MCF 10A (cell line): Measurements from ENCODE around the gene TAF7L. TPM values are rescaled to one million over a fixed set of nuclear protein-coding genes. Genes with fewer than 3 reads are reported as not detected.

Experiments
- BruUV-seq: library from RNA; stranded (reverse); fragments of 400-500 nt; replicated peaks from 2 replicates; lab custom pipeline; 2021; lab: Mats Ljungman, UMichigan
- CTCF ChIA-PET: fragments of 300-600 bp; sonication (Branson Sonifier 250); formaldehyde crosslinking; extraction: SDS; loops from one replicate; lab custom pipeline; 2021; ENCODE audit warnings: antibody characterized with exemption, inconsistent platforms; lab: Yijun Ruan, JAX
- POLR2A ChIA-PET: fragments of 300-600, 350-650 bp; sonication (Branson Sonifier 250); formaldehyde crosslinking; extraction: SDS; loops from one replicate; lab custom pipeline; 2020; ENCODE audit warnings: antibody characterized with exemption, inconsistent platforms; lab: Yijun Ruan, JAX
- DNase-seq: peaks from one replicate; pipeline ENCODE4 v3.0.0-alpha.2; 2018; ENCODE audit not compliant: unreplicated experiment
- H3K27ac Mint-ChIP-seq: one replicate; pipeline ENCODE4 v1.8.0; 2022; ENCODE audit warnings: mild to moderate bottlenecking, low read depth, mixed read lengths; ENCODE audit not compliant: unreplicated experiment
- H3K27me3 Mint-ChIP-seq: one replicate; pipeline ENCODE4 v1.8.0; 2022; ENCODE audit warnings: mixed read lengths; ENCODE audit not compliant: insufficient read depth, unreplicated experiment
- H3K36me3 Mint-ChIP-seq: one replicate; pipeline ENCODE4 v1.8.0; 2022; ENCODE audit warnings: mild to moderate bottlenecking, moderate library complexity, mixed read lengths; ENCODE audit not compliant: insufficient read depth, unreplicated experiment
- H3K4me1 Mint-ChIP-seq: one replicate; pipeline ENCODE4 v1.8.0; 2022; ENCODE audit warnings: mixed read lengths; ENCODE audit not compliant: insufficient read depth, unreplicated experiment
- H3K4me3 Mint-ChIP-seq: one replicate; pipeline ENCODE4 v1.8.0; 2022; ENCODE audit warnings: mild to moderate bottlenecking, moderate library complexity, mixed read lengths; ENCODE audit not compliant: unreplicated experiment
- H3K9me3 Mint-ChIP-seq: one replicate; pipeline ENCODE4 v1.8.0; 2022; ENCODE audit warnings: mixed read lengths; ENCODE audit not compliant: unreplicated experiment
- CTCF ChIP-seq: fragments of 200-600 bp; IDR thresholded peaks from one replicate; pipeline ENCODE4 v1.8.0; 2022; ENCODE audit warnings: antibody characterized with exemption, mild to moderate bottlenecking; ENCODE audit not compliant: unreplicated experiment
- intact Hi-C: fragments of 100-400 bp; cut with micrococcal nuclease; formaldehyde crosslinking; loops from 2 replicates; pipeline ENCODE4 v1.14.1; 2022
- total RNA-seq: library from RNA; stranded (reverse); gene quantifications from 2 replicates; pipeline ENCODE4 v1.2.3, GENCODE V29; 2022

Gene TAF7L
- total RNA-seq, 1 experiment from 2014 or later: 0.21 TPM

- ChIA-PET POLR2A (no interaction called here), CTCF (no interaction called here)
- peaks cover 57% of the 10 kb centered on the region for H3K27me3 Mint-ChIP-seq
- TF ChIP-seq CTCF: no peak
- no TSS peak for BruUV-seq
- H3K9me3 Mint-ChIP-seq: no peaks in the 10 kb centered on the region
- no peak for DNase-seq
- no peak overlapping the region for H3K4me3 Mint-ChIP-seq
- no peaks in the 10 kb centered on the region for H3K36me3 Mint-ChIP-seq
- H3K4me1 Mint-ChIP-seq: no peaks in the 10 kb centered on the region
- H3K27ac Mint-ChIP-seq: no peak overlapping the region
- intact Hi-C loops: no loop called here
Observed at GRCh38 chrX:101219864-101220346, 71.2 kb downstream of the TAF7L start.

GRCh38 chrX:101219116-101219863, 71.8 kb downstream of the TAF7L start, which contains the start of gene DRP2:
Gene DRP2, plus strand, starts transcription at chrX:101219786. Its CDS starts 11,862 bp downstream, at chrX:101231648.
- no peaks in the 10 kb centered on the region for H3K36me3 Mint-ChIP-seq
- no peaks in the 10 kb centered on the region for H3K9me3 Mint-ChIP-seq
- peaks cover 61% of the 10 kb centered on the region for H3K27me3 Mint-ChIP-seq
- no peak within 1 kb of the TSS for H3K4me3 Mint-ChIP-seq
- H3K4me1 Mint-ChIP-seq: no peaks in the 10 kb centered on the region
- H3K27ac Mint-ChIP-seq: no peak within 1 kb of the TSS
- no peak for TF ChIP-seq CTCF
- intact Hi-C loops: no loop called here
- BruUV-seq: no TSS peak
- no peak for DNase-seq
- ChIA-PET POLR2A (no interaction called here), CTCF (no interaction called here)

Other genes with a start within 250 kb of the TAF7L start
- 10.7 and 10.9 TPM in 2 replicates for gene TRMT2B, start 239.2 kb downstream of the TAF7L start, total RNA-seq
- gene TMEM35A, start 212.5 kb downstream of the TAF7L start, total RNA-seq: not detected in 2 replicates
- gene CENPI, start 193.1 kb downstream of the TAF7L start, total RNA-seq: 4.6 TPM in 2 replicates
- 0.40 and 0.47 TPM in 2 replicates for gene DRP2, start 71.5 kb downstream of the TAF7L start, total RNA-seq
- gene TIMM8A, start 57.4 kb upstream of the TAF7L start, total RNA-seq: 14.9 and 17.2 TPM in 2 replicates
- not detected in 2 replicates for gene BTK, start 94.9 kb upstream of the TAF7L start, total RNA-seq
- gene RPL36A, start 99.7 kb upstream of the TAF7L start, total RNA-seq: 445 and 482 TPM in 2 replicates
- gene GLA, start 116.6 kb upstream of the TAF7L start, total RNA-seq: 11.7 and 13.3 TPM in 2 replicates
- gene HNRNPH2, start 116.9 kb upstream of the TAF7L start, total RNA-seq: 35.5 and 44.2 TPM in 2 replicates
- gene ARMCX4, start 194.1 kb upstream of the TAF7L start, total RNA-seq: not detected in 2 replicates